ENCODE data around the gene BIN2. TPM values are rescaled to one million over a fixed set of nuclear protein-coding genes. Genes with fewer than 3 reads are reported as not detected.
"Not testable (repeated sequence)": the region's sequence is repeated elsewhere in the genome, so short reads cannot be mapped to it uniquely, and the experiment has no call there.

The BIN2 gene
- total RNA-seq, 2 donors from 2014 or later = not detected

- Mint-ChIP-seq H3K4me1 (peaks cover 10% of the 10 kb centered on the region), H3K36me3 (ENCODE audit: low read depth) (no peaks in the 10 kb centered on the region), H3K27me3 (ENCODE audit: insufficient read depth) (no peaks in the 10 kb centered on the region), H3K4me3 (no peak overlapping the region), H3K9me3 (no peaks in the 10 kb centered on the region), H3K27ac (no peak overlapping the region)
- Histone ChIP-seq H3K9ac (ENCODE audit: extremely low read depth, low read length, poor library complexity, severe bottlenecking) (no peak overlapping the region), H3K4me1 (ENCODE audit: control insufficient read depth, insufficient read depth, low read length) (no peaks in the 10 kb centered on the region), H3K9me3 (ENCODE audit: control insufficient read depth, low read length) (no peaks in the 10 kb centered on the region), H3K27ac (ENCODE audit: low read depth, low read length) (no peak overlapping the region), H3K27me3 (ENCODE audit: control insufficient read depth, insufficient read depth, low read length, poor library complexity, severe bottlenecking) (no peaks in the 10 kb centered on the region), H3K36me3 (ENCODE audit: control insufficient read depth, insufficient read depth, low read length) (no peaks in the 10 kb centered on the region), H3K4me3 (ENCODE audit: low read length) (no peak overlapping the region)
- TF ChIP-seq CTCF (conservative IDR thresholded peaks at IDR 0.05) = no peak
- DNase-seq = no peak
- WGBS, 2 experiments (ENCODE audit: insufficient coverage in 1 of 2, insufficient read length in 1 of 2) = 97 to 100% methylated on average over 1 of the region's 1 CpG
Measured at GRCh38 chr12:51311389-51311788, 12.6 kb downstream of the BIN2 start.

GRCh38 chr12:51307655-51308593 is 16.1 kb downstream of the BIN2 start:
- Mint-ChIP-seq H3K27me3 (ENCODE audit: insufficient read depth) (peaks cover 3% of the 10 kb centered on the region), H3K27ac (no peak overlapping the region), H3K4me1 (peaks cover 8% of the 10 kb centered on the region), H3K9me3 (no peaks in the 10 kb centered on the region), H3K36me3 (ENCODE audit: low read depth) (no peaks in the 10 kb centered on the region), H3K4me3 (no peak overlapping the region)
- WGBS, 2 experiments (ENCODE audit: insufficient coverage in 1 of 2, insufficient read length in 1 of 2) = 88 to 94% methylated on average over 2 to 5 of the region's 6 CpGs
- no peak for DNase-seq
- Histone ChIP-seq H3K4me1 (ENCODE audit: control insufficient read depth, insufficient read depth, low read length) (no peaks in the 10 kb centered on the region), H3K9me3 (ENCODE audit: control insufficient read depth, low read length) (no peaks in the 10 kb centered on the region), H3K36me3 (ENCODE audit: control insufficient read depth, insufficient read depth, low read length) (no peaks in the 10 kb centered on the region), H3K27me3 (ENCODE audit: control insufficient read depth, insufficient read depth, low read length, poor library complexity, severe bottlenecking) (no peaks in the 10 kb centered on the region), H3K4me3 (ENCODE audit: low read length) (no peak overlapping the region), H3K27ac (ENCODE audit: low read depth, low read length) (no peak overlapping the region), H3K9ac (ENCODE audit: extremely low read depth, low read length, poor library complexity, severe bottlenecking) (no peak overlapping the region)
- TF ChIP-seq CTCF (conservative IDR thresholded peaks at IDR 0.05) = no peak

- no peak overlapping the region for H3K9ac ChIP-seq (ENCODE audit: extremely low read depth, low read length, poor library complexity, severe bottlenecking)
- no peak overlapping the region for H3K4me3 ChIP-seq (ENCODE audit: low read length)
- Mint-ChIP-seq H3K36me3 (ENCODE audit: low read depth) (no peaks in the 10 kb centered on the region), H3K27ac (no peak overlapping the region), H3K4me1 (peaks cover 8% of the 10 kb centered on the region), H3K9me3 (no peaks in the 10 kb centered on the region), H3K27me3 (ENCODE audit: insufficient read depth) (peaks cover 3% of the 10 kb centered on the region), H3K4me3 (no peak overlapping the region)
- H3K9me3 ChIP-seq (ENCODE audit: control insufficient read depth, low read length) = no peaks in the 10 kb centered on the region
- 85 to 98% methylated on average over 5 of the region's 5 CpGs for WGBS, 2 experiments (ENCODE audit: insufficient coverage in 1 of 2, insufficient read length in 1 of 2)
- H3K27me3 ChIP-seq (ENCODE audit: control insufficient read depth, insufficient read depth, low read length, poor library complexity, severe bottlenecking) = no peaks in the 10 kb centered on the region
- H3K4me1 ChIP-seq (ENCODE audit: control insufficient read depth, insufficient read depth, low read length) = no peaks in the 10 kb centered on the region
- no peak for TF ChIP-seq CTCF (conservative IDR thresholded peaks at IDR 0.05)
- no peak overlapping the region for H3K27ac ChIP-seq (ENCODE audit: low read depth, low read length)
- no peaks in the 10 kb centered on the region for H3K36me3 ChIP-seq (ENCODE audit: control insufficient read depth, insufficient read depth, low read length)
- DNase-seq = no peak
Measured at GRCh38 chr12:51306507-51306906, 17.5 kb downstream of the BIN2 start.

- H3K27me3 Mint-ChIP-seq (ENCODE audit: insufficient read depth); H3K4me1 Mint-ChIP-seq; H3K4me3 ChIP-seq (ENCODE audit: low read length); H3K36me3 ChIP-seq (ENCODE audit: control insufficient read depth, insufficient read depth, low read length); DNase-seq; H3K9ac ChIP-seq (ENCODE audit: extremely low read depth, low read length, poor library complexity, severe bottlenecking); H3K27me3 ChIP-seq (ENCODE audit: control insufficient read depth, insufficient read depth, low read length, poor library complexity, severe bottlenecking); H3K36me3 Mint-ChIP-seq (ENCODE audit: low read depth); H3K27ac Mint-ChIP-seq; H3K4me3 Mint-ChIP-seq; H3K27ac ChIP-seq (ENCODE audit: low read depth, low read length); H3K9me3 ChIP-seq (ENCODE audit: control insufficient read depth, low read length); H3K4me1 ChIP-seq (ENCODE audit: control insufficient read depth, insufficient read depth, low read length); H3K9me3 Mint-ChIP-seq: not testable (repeated sequence)
- WGBS, 2 experiments (ENCODE audit: insufficient coverage in 1 of 2, insufficient read length in 1 of 2) = 80 to 94% methylated on average over 5 to 10 of the region's 10 CpGs
Measured at GRCh38 chr12:51300768-51301167, 23.2 kb downstream of the BIN2 start.

Measured in endodermal cell (in vitro differentiated cells).